CD4-positive, alpha-beta T cell treated with Interferon gamma for 1 hour (primary cell): ENCODE results near the gene MTMR2.
"Not testable (repeated sequence)": the region's sequence is repeated elsewhere in the genome, so short reads cannot be mapped to it uniquely, and the experiment has no call there.

Source experiments
- DNase-seq: peaks from one replicate; pipeline ENCODE4 v3.0.0-alpha.2; 2020

The MTMR2 gene

DNA sequence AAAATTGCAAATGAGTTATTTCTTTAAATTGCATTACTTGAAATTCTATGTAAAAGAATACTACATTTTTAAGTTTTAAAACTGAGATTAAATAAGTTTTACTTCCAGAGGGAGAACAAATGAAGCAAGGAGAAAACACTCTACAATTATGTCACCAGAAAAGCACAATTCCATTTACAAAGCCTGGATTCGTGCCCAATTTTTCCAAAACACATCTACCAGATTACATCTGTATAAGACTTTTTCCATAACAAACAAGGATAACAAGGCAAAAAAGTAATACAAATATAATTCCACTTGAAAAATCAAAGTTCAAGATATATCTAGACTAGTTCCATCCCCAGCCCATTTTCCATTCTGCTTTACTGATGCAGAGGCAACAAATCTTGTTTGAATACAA, 40.5 kb downstream of the MTMR2 start:
- DNase-seq = no peak

DNA sequence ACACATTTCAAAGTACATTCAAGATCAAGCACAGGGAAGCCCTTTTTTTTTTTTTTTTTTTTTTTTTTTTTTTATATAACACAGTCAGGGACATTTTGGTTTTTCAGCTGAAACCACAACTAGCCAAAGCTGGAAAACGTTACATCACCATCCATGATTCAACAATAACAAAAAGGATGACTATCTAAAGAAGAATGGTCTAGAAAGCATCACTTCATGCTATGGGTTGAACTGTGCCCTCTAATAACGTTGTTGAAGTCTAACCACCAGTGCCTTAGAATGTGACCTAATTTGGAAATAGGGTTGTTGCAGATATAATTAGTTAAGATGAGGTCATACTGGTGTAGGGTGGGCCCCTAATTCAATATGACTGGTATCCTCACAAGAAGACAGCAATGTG, 46.6 kb downstream of the MTMR2 start:
- DNase-seq = no peak

DNA sequence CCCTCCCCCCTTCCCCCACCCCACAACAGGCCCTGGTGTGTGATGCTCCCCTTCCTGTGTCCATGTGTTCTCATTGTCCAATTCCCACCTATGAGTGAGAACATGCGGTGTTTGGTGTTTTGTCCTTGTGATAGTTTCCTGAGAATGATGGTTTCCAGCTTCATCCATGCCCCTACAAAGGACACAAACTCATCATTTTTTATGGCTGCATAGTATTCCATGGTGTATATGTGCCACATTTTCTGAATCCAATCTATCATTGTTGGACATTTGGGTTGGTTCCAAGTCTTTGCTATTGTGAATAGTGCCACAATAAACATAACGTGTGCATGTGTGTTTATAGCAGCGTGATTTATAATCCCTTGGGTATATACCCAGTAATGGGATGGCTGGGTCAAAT, 53.0 kb downstream of the MTMR2 start:
- not testable (repeated sequence) for DNase-seq

DNA sequence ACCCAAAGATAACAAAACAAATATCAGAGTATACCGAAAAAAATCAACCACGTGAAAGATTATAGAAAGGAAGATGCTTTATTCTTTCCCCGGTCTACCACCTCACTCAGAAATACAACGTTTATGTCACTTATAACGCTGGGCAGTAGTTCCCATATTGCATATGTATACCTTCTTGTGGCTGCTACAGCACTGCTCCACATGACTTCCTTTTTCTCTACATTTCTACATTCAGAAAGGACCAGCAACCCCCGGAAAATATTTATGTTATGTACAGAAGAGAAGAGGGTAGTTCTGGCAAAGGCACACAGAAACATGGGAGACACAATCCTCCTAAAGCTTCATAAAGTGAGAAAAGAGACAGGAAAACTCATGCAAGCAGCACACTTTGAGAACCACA, 56.8 kb downstream of the MTMR2 start:
- no peak for DNase-seq

DNA sequence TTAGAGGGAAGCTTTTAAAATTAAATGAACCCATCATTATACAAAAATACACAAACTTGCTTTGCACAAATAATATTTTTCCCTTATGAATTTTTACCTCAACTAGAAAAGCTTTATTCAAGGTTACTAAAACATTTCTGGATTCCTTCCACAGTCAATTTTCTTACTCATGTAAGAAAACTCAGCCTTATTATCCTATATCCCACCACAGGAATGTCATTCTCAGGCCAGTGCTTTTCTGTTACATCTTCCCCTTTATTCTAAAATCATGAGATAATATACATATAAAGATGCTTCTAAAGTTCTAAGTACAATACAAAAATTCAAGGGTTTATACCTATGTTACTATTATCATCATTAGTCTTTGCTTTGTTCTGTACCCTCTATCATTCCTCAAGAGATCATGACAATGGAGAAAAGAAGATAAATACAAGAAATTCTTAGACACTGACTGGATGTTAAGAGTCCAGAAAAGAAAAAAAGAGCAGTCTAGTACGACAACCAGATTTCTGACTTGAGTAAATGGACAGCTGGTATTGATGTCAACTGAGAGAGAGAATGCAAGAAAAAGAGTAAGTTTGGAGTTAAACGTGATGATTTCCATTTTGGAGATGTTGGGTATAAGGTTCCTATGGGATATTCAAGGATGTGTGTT, 60.3 kb downstream of the MTMR2 start:
- DNase-seq = no peak

DNA sequence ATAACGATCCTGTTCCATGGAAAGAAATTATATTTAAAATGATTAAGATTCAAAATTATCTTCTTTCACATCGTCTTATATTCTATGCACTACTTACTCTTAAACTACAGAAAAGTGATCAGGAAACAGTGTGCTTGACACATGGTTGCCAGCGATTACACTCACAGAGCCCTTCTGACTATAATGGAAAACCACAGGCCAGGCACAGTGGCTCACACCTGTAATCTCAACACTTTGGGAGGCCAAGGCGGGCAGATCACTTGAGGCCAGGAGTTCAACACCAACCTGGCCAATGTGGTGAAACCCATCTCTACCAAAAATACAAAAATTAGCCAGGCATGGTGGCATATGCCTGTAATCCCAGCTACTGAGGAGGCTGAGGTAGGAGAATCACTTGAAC, 63.9 kb downstream of the MTMR2 start:
- not testable (repeated sequence) for DNase-seq

DNA sequence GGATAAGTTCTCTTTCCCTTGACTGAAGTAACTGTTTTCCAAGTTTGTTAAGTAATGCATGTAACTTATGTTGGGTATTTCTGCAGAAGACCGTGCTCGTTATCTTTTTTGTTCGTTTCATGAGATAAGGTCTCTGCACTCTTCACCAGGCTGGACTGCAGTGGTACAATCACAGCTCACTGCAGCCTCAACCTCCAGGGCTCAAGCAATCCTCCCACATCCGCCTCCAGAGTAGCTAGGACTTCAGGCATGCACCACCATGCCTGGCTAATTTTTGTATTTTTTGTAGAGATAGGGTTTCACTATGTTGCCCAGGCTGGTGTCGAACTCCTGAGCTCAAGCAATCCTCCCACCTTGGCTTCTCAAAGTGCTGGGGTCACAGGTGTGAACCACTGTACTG, 69.5 kb downstream of the MTMR2 start:
- DNase-seq = not testable (repeated sequence)

DNA sequence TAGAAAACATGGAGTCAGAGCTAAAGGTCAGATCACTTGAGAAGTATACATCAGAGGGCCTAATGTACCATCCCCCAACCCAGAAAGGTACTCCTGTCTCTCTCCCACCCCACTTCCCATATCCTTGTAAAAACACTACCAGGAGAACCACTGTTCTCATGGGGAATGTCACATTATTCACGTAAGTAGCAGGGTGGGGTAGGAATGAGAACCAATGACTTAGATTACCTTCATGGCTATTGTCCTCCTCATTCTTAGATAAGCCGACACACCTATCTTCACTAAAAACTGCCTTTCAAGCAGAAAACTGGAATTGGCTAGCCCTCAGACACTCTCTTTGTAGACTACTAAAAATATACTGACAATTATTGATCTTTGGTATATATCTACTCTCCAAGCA, 70.0 kb downstream of the MTMR2 start:
- no peak for DNase-seq

DNA sequence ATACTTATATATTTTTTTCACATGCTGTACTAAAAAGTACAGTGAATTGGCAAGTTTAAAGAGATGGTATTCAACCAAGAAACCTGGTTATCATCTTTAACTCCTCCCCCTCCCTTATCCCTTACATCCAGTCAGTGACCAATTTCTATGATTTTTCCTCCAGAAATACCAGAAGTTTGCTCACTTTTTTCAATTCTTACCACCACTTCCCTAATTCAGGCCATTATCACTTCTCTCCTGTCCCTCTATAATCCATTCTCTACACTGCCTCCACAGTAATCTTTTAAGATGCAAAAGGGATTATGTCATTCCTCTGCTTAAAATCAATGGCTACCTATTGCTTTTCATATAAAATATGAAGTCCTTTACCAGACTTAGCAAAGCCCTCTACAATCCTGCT, 70.8 kb downstream of the MTMR2 start:
- DNase-seq = no peak

DNA sequence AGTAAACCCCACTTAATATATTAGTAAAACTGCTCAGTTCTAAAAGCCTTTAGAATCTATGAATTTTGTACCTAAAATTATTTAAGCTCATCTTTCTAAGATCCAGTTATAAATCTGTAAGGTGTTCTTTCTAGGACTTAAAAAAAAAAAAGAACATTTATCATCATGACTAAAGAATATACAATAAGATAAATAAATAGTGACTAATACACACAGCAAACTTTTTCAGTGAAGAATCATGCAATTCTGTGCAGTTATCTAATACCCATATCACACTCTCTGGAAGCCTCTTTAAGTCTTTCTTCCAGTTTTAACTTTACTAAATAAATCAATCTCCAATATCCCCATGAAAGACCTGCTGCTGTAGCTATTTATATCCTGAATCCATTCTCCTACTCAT, 73.8 kb downstream of the MTMR2 start:
- no peak for DNase-seq

DNA sequence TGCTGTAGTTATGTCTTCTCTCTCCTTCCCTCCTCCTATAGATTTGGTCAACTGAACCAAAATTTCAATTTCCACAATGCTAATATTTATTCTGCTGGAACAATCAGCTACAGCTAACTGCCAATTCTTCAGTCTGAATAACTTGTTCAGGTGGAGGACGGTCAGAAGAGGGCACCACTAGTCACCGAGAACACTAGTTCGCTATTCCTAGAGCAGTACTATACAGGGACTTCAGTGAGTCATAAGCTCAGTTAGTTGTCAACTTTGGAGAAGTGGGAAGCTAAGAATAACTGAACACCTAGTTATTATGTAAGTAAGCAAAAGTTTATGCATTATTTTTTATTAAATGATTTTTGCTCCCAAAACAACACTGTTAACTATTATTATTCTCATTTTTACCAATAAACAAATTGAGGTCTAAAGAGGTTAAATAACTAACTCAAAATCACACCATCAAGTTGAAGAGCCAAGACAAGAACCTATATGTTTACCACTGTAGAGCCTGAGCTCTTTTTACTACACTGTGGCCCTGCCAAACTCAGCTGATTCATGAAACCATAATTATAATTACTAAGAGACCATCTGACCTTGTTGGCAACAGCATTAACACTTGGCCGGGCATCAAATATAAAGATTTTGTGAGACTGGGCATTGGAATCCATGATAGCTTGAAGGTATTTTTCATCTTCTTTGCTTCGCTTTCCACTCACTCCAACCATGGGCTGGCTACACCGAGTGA, 74.7 kb downstream of the MTMR2 start:
- peak; percentile 9 for DNase-seq

DNA sequence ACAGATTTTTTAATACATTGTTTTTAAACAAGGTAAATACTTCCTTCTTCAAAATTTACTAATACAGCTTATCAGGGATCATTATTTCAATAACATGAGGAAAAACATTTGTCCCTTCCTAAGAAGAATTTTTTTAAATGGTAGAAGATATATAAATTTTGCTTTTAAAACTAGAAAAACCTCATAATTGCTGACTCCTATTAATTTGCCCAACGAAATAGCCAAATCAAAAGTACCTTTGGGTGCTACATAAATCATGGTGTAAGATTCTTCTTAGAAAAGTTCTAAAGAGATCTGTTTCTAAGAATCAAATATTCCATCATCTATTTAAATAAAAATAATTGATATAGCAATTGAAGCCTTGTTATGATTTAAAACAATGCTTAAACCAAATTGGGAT, 78.7 kb downstream of the MTMR2 start:
- DNase-seq = no peak

DNA sequence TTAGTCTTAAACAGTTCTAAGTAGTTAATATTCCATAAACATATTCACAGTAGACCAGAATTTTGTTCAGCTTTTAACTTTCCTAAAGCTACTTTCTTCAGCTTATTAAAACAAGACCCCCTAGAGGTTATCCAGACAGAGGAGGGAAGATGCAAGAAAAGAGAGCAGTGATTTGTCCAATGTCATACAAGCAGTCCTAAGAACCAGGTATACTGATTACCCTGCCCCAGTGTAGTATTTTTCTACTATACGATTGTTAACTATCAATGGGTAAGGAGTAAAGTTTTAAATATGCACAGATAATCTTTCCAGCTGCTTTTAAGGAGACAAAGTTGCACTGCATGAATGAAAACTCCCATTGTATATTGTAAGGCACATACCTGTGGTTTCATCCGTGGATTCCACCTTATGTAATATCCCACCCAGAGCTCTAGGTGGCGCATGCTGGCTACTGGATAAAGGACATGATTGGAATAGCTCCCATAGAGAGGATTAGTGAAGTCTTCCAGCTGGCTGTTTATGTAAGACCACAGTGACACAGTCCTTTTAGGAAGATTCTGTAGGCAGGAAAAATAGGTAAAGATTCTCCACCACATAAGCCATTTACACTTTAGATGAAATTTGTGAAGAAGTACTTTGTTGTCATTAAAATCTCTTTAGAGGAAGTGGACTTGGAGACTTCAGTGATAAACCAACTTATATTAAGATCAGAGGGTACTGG, 88.0 kb downstream of the MTMR2 start:
- DNase-seq = peak; percentile 53

DNA sequence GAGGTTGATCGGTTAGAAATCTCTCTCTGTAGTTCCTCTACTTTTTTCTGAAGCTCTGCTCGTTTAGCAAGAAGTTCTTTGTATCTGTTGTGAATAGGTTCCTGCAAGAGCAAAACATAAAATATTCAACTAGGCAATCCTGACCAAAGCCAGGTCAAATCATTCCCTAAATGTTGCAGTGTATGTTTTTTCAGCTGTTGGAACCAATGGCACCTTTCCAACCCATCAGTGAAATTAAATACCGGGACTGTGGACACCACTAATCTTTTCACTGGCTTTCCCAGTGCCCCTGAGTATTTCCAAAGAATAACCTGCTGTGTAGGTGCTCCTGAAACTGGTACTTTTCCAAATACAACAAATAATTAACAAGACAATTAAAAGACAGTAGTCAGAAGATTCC, 88.6 kb downstream of the MTMR2 start:
- no peak for DNase-seq

DNA sequence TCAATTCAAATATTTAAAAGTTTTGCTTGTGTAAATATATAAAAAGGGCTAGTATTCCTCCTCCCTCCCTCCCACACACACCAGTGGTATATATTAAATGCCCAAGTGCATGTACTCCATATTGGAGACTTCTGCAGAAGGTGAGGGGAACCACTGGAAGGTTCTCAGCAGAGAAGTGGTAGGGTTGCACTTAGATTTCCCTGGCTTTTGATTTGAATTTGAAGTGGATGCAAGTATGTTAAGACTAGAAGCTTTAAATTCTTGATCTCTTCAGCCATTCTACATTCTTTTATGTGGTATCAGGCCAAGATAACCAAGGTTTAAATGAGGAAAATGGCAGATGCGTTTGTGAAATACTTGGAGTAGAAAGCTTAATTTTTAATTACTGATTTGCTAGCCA, 90.5 kb downstream of the MTMR2 start:
- DNase-seq = no peak

DNA sequence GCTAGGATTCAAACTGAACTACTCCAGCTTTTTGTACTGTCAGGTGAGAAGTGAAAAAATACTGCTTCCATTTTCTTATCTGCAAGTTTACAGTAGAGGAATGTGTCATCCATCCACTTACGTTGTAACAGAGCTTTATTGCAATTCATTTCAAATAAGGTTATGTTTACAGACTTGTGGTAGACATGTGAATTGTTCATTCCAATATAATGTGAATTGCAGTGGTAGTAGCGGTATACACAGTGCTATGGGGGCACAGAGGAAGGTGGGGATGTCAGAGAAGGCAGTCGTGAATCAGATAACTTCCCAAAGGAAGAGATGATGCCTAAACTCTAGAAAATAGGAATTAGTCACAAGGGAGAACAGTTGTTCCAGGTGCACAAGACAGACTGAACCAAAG, 91.1 kb downstream of the MTMR2 start:
- no peak for DNase-seq

DNA sequence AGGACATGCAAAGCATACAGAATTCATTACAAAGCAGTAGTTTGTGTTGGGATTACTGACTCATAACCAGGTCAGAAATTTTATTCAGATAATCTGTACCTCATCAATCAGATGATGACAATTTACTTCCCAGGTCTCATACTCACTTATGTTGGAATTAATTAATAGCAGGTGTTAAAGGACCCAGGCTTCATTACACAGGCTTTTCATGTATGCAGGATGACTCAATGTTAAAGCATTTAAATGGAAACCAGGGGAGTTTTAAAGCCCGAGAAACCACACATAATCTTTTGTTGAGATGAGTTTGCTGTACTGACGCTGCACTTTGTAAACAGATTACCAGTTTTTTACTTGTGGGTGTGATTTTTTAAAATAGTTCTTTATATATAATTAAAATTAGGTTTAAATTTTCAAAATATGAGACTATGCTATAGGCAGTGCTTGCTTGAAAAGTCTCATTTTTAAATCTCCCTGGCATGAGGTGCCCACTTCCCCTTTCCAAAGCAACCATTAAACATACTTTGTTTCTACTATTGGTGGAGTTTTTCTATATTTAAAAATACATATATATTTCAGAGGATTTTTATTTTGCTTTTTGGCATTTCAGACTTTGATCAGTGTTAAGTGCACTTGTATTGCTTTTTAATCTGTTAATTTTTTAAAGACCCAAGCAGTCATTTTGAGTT, 92.6 kb downstream of the MTMR2 start:
- no peak for DNase-seq

DNA sequence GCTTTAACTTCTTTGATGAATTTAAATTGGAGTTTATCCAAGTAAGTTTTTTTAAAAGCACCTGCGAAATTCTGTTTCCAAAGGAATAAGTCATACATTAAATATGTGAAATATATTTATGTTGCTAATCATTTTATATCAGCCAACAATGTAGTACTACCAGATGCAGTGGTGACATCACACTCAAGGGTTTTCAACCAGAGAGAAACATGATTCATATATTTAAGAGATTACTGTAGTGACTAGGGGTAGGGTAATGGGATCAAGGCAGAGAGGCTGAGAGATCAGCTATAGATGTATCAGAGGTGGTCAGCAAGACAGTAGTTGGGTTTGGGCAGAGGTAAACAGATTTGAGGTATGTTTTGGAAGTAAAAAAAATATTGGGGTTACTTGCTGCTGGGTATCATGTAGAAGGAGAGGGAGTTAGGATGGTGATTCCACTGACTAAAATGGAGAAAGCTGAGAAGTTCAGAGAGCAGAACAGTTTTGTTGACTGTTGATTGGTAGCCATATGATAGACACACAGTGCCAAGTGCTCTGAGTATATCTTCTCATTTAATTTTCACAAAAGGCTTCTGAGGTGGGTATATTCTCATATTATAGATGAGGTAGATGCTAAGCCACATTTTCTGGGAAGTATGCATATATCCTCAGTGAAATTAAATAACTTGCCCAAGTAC, 94.2 kb downstream of the MTMR2 start:
- no peak for DNase-seq

DNA sequence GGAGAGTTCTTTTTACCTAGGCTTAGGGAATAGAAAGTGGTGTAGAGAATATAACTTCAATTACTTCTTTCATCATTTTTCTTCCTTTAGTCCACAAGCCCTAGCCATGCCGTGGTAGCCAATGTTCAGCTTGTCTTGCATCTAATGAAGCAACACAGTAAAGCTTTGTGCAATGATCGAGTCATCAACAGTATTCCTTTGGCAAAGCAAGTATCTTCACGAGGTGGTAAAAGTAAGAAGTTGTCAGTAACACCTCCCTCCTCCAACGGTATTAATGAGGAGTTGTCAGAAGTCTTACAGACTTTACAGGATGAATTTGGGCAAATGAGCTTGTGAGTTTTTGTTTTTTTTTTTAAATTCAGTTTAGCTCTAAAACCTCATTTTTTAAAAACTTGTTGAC, 96.2 kb downstream of the MTMR2 start:
- DNase-seq = no peak

DNA sequence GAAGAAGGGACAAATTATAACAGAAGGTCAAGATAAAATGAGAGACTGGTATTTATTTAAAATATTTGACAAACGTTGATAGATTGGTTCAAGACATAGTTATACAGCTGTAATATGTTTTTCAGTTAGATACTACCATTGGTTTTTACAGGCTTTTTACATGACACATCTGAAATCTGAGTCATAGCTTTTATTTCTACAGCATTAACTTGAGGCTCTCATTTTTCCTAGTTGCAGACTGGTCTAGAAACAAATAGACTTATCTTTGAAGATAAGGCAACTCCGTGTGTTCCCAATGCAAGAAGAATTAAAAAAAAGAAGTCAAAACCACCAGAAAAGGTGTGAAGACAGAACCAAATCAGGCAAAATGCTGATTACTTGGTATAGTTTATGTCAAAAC, 102.3 kb downstream of the MTMR2 start:
- no peak for DNase-seq

DNA sequence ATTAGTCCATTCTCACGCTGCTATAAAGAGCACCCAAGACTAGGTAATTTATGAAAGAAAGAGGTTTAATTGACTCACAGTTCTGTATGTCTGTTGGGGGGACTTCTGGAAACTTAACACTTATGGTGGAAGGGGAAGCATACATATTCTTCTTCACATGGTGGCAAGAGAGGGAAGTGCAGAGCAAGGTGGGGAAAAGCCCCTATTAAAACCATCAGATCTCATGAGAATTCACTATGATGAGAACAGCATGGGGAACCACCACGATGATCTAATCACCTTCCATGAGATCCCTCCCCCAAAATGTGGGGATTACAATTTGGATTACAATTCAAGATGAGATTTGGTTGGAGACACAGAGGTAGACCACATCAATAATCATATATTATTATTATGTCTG, 107.9 kb downstream of the MTMR2 start:
- no peak for DNase-seq

DNA sequence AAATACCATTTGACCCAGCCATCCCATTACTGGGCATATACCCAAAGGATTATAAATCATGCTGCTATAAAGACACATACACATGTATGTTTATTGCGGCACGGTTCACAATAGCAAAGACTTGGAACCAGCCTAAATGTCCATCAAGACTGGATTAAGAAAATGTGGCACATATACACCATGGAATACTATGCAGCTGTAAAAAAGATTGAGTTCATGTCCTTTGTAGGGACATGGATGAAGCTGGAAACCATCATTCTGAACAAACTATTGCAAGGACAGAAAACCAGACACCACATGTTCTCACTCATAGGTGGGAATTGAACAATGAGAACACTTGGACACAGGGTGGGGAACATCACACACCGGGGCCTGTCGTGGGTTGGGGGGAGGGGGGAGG, 112.9 kb downstream of the MTMR2 start:
- not testable (repeated sequence) for DNase-seq

DNA sequence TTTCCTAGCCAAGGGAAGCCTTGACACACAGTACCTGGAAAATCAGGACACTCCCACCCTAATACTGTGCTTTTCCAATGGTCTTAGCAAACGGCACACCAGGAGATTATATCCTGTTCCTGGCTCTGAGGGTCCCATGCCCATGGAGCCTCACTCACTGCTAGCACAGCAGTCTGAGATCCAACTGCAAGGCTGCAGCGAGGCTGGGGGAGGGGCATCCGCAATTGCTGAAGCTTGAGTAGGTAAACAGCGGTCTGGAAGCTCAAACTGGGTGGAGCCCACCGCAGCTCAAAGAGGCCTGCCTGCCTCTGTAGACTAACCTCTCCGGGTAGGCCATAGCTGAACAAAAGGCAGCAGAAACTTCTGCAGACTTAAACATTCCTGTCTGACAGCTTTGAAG, 117.4 kb downstream of the MTMR2 start:
- DNase-seq = not testable (repeated sequence)
